Measurements from ENCODE around the gene KCNMB4. TPM values are rescaled to one million over a fixed set of nuclear protein-coding genes. Genes with fewer than 3 reads are reported as not detected.

The KCNMB4 gene
- polyA plus RNA-seq, 1 of the 3 experiments (the other 2 are of a cell fraction): 0.74 TPM

DNA sequence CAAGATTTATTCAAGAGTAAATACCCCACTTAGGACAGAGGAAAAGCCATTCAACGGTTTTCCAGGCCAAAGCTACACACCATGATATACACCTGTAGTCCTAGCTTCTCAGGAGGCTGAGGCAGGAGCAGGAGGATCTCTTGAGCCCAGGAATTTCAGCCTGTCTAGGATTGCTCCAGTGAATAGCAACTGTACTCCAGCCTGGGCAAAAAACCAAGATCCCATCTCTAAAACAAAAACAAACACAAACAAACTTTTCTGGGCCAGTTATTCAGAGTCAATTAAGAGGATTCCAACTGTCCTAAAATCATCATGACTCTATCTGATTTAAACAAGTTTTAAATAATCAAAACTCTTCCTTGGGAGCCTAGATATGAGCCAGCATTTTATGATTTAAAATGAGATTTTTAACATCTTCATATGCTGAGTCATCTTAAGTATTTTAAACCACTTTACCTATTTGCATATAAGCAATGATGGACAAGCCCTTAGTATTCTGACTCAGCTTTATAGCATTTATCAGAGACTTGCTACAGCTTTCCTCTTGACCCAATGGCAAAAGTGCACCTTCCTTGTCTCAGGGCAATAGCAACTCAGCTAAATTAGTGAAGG lies 77.1 kb downstream of the KCNMB4 start:
- ChIA-PET CTCF (interaction anchor here (1.0 to 2.9 kb wide), 2 partner anchors 9 to 564 kb away, joined by 3 to 7 read pairs; no protein-coding TSS in a partner anchor), POLR2A (no interaction called here)
- no peaks in the 10 kb centered on the region for H3K27me3 ChIP-seq (ENCODE audit: insufficient read depth)
- no peaks in the 10 kb centered on the region for H3K4me1 ChIP-seq (ENCODE audit: control insufficient read depth in 1 of 2, insufficient read depth in 2 of 2, low read depth in 1 of 2, low read length in 1 of 2)
- H4K20me1 ChIP-seq (ENCODE audit: insufficient read depth): no peaks in the 10 kb centered on the region
- H3K27ac ChIP-seq (ENCODE audit: low read depth in 2 of 2, low read length in 1 of 2): no peak overlapping the region
- no peak overlapping the region for H3K4me2 ChIP-seq
- H3F3A ChIP-seq (replicated peaks; ENCODE audit: insufficient read depth): no peaks in the 10 kb centered on the region
- H3K36me3 ChIP-seq (replicated peaks in 1 of 2; ENCODE audit: control insufficient read depth in 1 of 2, insufficient read depth in 2 of 2, low read length in 1 of 2): no peaks in the 10 kb centered on the region
- no peaks in the 10 kb centered on the region for H3K79me2 ChIP-seq (ENCODE audit: insufficient read depth)
- no peak overlapping the region for H2AFZ ChIP-seq (ENCODE audit: low read depth)
- no peak overlapping the region for H3K4me3 ChIP-seq (ENCODE audit: low read depth in 2 of 2, low read length in 1 of 2)
- H3K9ac ChIP-seq: no peak overlapping the region
- H3K9me2 ChIP-seq: no peaks in the 10 kb centered on the region
- no peak for DNase-seq
- WGBS (ENCODE audit: low lambda C conversion rate): 0% methylated on average over 1 of the region's 1 CpG
- TF ChIP-seq TAF1 (IDR thresholded peaks at IDR 0.05; ENCODE audit: borderline replicate concordance, low read depth, low read length): no peak
- H3K9me3 ChIP-seq: no peaks in the 10 kb centered on the region

DNA sequence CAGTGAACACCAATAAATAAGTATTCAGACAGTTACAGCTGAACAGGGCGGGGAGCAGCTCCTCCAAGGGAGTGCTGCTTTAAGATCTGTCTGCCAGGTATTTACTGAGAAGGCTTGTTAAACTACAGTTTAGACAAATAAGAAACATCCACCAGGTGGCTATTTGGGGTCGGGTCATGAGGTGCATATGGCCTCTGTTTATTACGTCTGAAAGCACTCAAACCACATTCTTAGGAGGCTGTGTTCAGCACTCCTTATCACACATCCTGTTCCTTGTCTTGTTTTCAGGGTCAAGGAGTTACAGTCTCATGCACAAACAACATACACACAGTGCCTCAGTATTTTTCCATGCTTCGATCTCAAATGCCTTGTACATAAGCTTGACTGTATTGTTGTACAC lies 78.8 kb downstream of the KCNMB4 start:
- no peak for DNase-seq
- H4K20me1 ChIP-seq (ENCODE audit: insufficient read depth): no peaks in the 10 kb centered on the region
- H3K36me3 ChIP-seq (replicated peaks in 1 of 2; ENCODE audit: control insufficient read depth in 1 of 2, insufficient read depth in 2 of 2, low read length in 1 of 2): no peaks in the 10 kb centered on the region
- no peak overlapping the region for H3K4me2 ChIP-seq
- no peaks in the 10 kb centered on the region for H3K27me3 ChIP-seq (ENCODE audit: insufficient read depth)
- H3K9me2 ChIP-seq: no peaks in the 10 kb centered on the region
- no peaks in the 10 kb centered on the region for H3K4me1 ChIP-seq (ENCODE audit: control insufficient read depth in 1 of 2, insufficient read depth in 2 of 2, low read depth in 1 of 2, low read length in 1 of 2)
- no peaks in the 10 kb centered on the region for H3F3A ChIP-seq (replicated peaks; ENCODE audit: insufficient read depth)
- no peaks in the 10 kb centered on the region for H3K79me2 ChIP-seq (ENCODE audit: insufficient read depth)
- H3K27ac ChIP-seq (ENCODE audit: low read depth in 2 of 2, low read length in 1 of 2): no peak overlapping the region
- ChIA-PET POLR2A (no interaction called here), CTCF (no interaction called here)
- H3K9ac ChIP-seq: no peak overlapping the region
- WGBS (ENCODE audit: low lambda C conversion rate): 39% methylated on average over 4 of the region's 4 CpGs
- no peak overlapping the region for H2AFZ ChIP-seq (ENCODE audit: low read depth)
- H3K9me3 ChIP-seq: no peaks in the 10 kb centered on the region
- H3K4me3 ChIP-seq (ENCODE audit: low read depth in 2 of 2, low read length in 1 of 2): no peak overlapping the region
- TF ChIP-seq TEAD4 (IDR thresholded peaks at IDR 0.05; ENCODE audit: borderline replicate concordance, insufficient read depth) (no peak), EP300 (IDR thresholded peaks at IDR 0.05; ENCODE audit: borderline replicate concordance in 1 of 2, low read depth in 1 of 2, low read length in 1 of 2) (no peak), NFIC (IDR thresholded peaks at IDR 0.05; ENCODE audit: borderline replicate concordance) (no peak), MEF2A (IDR thresholded peaks at IDR 0.05; ENCODE audit: borderline replicate concordance, low read depth) (no peak), TAF1 (IDR thresholded peaks at IDR 0.05; ENCODE audit: borderline replicate concordance, low read depth, low read length) (no peak), MXI1 (IDR thresholded peaks at IDR 0.05; ENCODE audit: low read depth, low read length) (no peak), CHD2 (IDR thresholded peaks at IDR 0.05; ENCODE audit: low read length, partially characterized antibody) (no peak), EZH2phosphoT487 (IDR thresholded peaks at IDR 0.05; ENCODE audit: borderline replicate concordance, low read depth) (no peak), FOXM1 (IDR thresholded peaks at IDR 0.05; ENCODE audit: low read depth) (no peak), POLR2AphosphoS5 (IDR thresholded peaks at IDR 0.05; ENCODE audit: low read depth, low read length) (no peak), ELF1 (IDR thresholded peaks at IDR 0.05) (no peak)
- TF ChIP-seq, protein P1, sequence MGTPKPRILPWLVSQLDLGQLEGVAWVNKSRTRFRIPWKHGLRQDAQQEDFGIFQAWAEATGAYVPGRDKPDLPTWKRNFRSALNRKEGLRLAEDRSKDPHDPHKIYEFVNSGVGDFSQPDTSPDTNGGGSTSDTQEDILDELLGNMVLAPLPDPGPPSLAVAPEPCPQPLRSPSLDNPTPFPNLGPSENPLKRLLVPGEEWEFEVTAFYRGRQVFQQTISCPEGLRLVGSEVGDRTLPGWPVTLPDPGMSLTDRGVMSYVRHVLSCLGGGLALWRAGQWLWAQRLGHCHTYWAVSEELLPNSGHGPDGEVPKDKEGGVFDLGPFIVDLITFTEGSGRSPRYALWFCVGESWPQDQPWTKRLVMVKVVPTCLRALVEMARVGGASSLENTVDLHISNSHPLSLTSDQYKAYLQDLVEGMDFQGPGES (IDR thresholded peaks at IDR 0.05; ENCODE audit: low read depth, low read length): no peak
- TF ChIP-seq, protein P2, sequence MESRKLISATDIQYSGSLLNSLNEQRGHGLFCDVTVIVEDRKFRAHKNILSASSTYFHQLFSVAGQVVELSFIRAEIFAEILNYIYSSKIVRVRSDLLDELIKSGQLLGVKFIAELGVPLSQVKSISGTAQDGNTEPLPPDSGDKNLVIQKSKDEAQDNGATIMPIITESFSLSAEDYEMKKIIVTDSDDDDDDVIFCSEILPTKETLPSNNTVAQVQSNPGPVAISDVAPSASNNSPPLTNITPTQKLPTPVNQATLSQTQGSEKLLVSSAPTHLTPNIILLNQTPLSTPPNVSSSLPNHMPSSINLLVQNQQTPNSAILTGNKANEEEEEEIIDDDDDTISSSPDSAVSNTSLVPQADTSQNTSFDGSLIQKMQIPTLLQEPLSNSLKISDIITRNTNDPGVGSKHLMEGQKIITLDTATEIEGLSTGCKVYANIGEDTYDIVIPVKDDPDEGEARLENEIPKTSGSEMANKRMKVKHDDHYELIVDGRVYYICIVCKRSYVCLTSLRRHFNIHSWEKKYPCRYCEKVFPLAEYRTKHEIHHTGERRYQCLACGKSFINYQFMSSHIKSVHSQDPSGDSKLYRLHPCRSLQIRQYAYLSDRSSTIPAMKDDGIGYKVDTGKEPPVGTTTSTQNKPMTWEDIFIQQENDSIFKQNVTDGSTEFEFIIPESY (IDR thresholded peaks at IDR 0.05; ENCODE audit: borderline replicate concordance, low read depth): no peak
- TF ChIP-seq, protein P3, sequence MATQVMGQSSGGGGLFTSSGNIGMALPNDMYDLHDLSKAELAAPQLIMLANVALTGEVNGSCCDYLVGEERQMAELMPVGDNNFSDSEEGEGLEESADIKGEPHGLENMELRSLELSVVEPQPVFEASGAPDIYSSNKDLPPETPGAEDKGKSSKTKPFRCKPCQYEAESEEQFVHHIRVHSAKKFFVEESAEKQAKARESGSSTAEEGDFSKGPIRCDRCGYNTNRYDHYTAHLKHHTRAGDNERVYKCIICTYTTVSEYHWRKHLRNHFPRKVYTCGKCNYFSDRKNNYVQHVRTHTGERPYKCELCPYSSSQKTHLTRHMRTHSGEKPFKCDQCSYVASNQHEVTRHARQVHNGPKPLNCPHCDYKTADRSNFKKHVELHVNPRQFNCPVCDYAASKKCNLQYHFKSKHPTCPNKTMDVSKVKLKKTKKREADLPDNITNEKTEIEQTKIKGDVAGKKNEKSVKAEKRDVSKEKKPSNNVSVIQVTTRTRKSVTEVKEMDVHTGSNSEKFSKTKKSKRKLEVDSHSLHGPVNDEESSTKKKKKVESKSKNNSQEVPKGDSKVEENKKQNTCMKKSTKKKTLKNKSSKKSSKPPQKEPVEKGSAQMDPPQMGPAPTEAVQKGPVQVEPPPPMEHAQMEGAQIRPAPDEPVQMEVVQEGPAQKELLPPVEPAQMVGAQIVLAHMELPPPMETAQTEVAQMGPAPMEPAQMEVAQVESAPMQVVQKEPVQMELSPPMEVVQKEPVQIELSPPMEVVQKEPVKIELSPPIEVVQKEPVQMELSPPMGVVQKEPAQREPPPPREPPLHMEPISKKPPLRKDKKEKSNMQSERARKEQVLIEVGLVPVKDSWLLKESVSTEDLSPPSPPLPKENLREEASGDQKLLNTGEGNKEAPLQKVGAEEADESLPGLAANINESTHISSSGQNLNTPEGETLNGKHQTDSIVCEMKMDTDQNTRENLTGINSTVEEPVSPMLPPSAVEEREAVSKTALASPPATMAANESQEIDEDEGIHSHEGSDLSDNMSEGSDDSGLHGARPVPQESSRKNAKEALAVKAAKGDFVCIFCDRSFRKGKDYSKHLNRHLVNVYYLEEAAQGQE (IDR thresholded peaks at IDR 0.05; ENCODE audit: low read depth, low read length): no peak
- TF ChIP-seq, protein P4, sequence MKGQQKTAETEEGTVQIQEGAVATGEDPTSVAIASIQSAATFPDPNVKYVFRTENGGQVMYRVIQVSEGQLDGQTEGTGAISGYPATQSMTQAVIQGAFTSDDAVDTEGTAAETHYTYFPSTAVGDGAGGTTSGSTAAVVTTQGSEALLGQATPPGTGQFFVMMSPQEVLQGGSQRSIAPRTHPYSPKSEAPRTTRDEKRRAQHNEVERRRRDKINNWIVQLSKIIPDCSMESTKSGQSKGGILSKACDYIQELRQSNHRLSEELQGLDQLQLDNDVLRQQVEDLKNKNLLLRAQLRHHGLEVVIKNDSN (IDR thresholded peaks at IDR 0.05; ENCODE audit: borderline replicate concordance, low read depth): no peak
- TF ChIP-seq, protein P5, sequence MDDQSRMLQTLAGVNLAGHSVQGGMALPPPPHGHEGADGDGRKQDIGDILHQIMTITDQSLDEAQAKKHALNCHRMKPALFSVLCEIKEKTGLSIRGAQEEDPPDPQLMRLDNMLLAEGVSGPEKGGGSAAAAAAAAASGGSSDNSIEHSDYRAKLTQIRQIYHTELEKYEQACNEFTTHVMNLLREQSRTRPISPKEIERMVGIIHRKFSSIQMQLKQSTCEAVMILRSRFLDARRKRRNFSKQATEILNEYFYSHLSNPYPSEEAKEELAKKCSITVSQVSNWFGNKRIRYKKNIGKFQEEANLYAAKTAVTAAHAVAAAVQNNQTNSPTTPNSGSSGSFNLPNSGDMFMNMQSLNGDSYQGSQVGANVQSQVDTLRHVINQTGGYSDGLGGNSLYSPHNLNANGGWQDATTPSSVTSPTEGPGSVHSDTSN (IDR thresholded peaks at IDR 0.05): no peak
- TF ChIP-seq, protein P6, sequence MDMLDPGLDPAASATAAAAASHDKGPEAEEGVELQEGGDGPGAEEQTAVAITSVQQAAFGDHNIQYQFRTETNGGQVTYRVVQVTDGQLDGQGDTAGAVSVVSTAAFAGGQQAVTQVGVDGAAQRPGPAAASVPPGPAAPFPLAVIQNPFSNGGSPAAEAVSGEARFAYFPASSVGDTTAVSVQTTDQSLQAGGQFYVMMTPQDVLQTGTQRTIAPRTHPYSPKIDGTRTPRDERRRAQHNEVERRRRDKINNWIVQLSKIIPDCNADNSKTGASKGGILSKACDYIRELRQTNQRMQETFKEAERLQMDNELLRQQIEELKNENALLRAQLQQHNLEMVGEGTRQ (IDR thresholded peaks at IDR 0.05; ENCODE audit: borderline replicate concordance, low read depth, low read length): no peak
